K562 (cell line): ENCODE data around the gene FAM241B.

ENCODE experiments used
- SMARCC2 ChIP-seq: fragments of 450-650 bp; IDR thresholded peaks from 2 replicates; pipeline ENCODE4 v1.6.1; 2017; ENCODE audit warnings: antibody characterized with exemption, moderate library complexity, mild to moderate bottlenecking, low read depth
- ZNF311 ChIP-seq: fragments of 250-450 bp; sonication (Bioruptor Pico); IDR thresholded peaks from 2 replicates; pipeline ENCODE4 v1.4.0; 2020; ENCODE audit warnings: mild to moderate bottlenecking, moderate library complexity

- TF ChIP-seq SMARCC2 (no peak), ZNF311 (CRISPR knock-in tag) (no peak)
Observed at GRCh38 chr10:69629519-69629896, 539 bp upstream of the FAM241B start.
